Skeletal muscle satellite cell (primary cell): Measurements from ENCODE around the gene CCR5.
"Not testable (repeated sequence)": the region's sequence is repeated elsewhere in the genome, so short reads cannot be mapped to it uniquely, and the experiment has no call there.

Experiments
- H3K27me3 ChIP-seq: 2 replicates; pipeline ENCODE4 v1.7.0; 2013; ENCODE audit warnings: low read length; ENCODE audit not compliant: control insufficient read depth, insufficient read depth
- H3K36me3 ChIP-seq: 2 replicates; pipeline ENCODE4 v1.7.0; 2013; ENCODE audit warnings: mild to moderate bottlenecking, control low read depth, low read length; ENCODE audit not compliant: insufficient read depth
- H3K4me1 ChIP-seq: 2 replicates; pipeline ENCODE4 v1.7.0; 2013; ENCODE audit warnings: low read length; ENCODE audit not compliant: control insufficient read depth, insufficient read depth
- H3K4me2 ChIP-seq: 2 replicates; pipeline ENCODE4 v1.7.0; 2013; ENCODE audit warnings: mild to moderate bottlenecking, low read length
- H3K4me3 ChIP-seq: 2 replicates; pipeline ENCODE4 v1.7.0; 2013; ENCODE audit warnings: low read length
- H3K9ac ChIP-seq: 2 replicates; pipeline ENCODE4 v1.7.0; 2013; ENCODE audit warnings: mild to moderate bottlenecking, low read depth, low read length, moderate library complexity
- H3K9me3 ChIP-seq: replicated peaks from 2 replicates; pipeline ENCODE4 v1.7.0; 2013; ENCODE audit warnings: mild to moderate bottlenecking, control low read depth, low read length

CCR5 gene

GRCh38 chr3:46374755-46375154 lies 4.0 kb downstream of the CCR5 start:
- H3K4me3 ChIP-seq = no peak overlapping the region
- no peaks in the 10 kb centered on the region for H3K36me3 ChIP-seq
- H3K4me2 ChIP-seq = no peak overlapping the region
- H3K9me3 ChIP-seq = no peaks in the 10 kb centered on the region
- no peaks in the 10 kb centered on the region for H3K4me1 ChIP-seq
- peaks cover 59% of the 10 kb centered on the region for H3K27me3 ChIP-seq
- no peak overlapping the region for H3K9ac ChIP-seq

- H3K4me1 ChIP-seq = no peaks in the 10 kb centered on the region
- H3K27me3 ChIP-seq = peaks cover 55% of the 10 kb centered on the region
- H3K9me3 ChIP-seq = no peaks in the 10 kb centered on the region
- no peak overlapping the region for H3K4me3 ChIP-seq
- no peak overlapping the region for H3K9ac ChIP-seq
- no peaks in the 10 kb centered on the region for H3K36me3 ChIP-seq
- H3K4me2 ChIP-seq = no peak overlapping the region
These were observed 4.5 kb downstream of the CCR5 start for GRCh38 chr3:46375218-46375617.

GRCh38 chr3:46375814-46376213 lies 5.1 kb downstream of the CCR5 start:
- H3K27me3 ChIP-seq = peaks cover 50% of the 10 kb centered on the region
- H3K9me3 ChIP-seq = no peaks in the 10 kb centered on the region
- H3K4me1 ChIP-seq = no peaks in the 10 kb centered on the region

GRCh38 chr3:46378426-46378942 lies 7.7 kb downstream of the CCR5 start:
- H3K9ac ChIP-seq = no peak overlapping the region
- no peak overlapping the region for H3K4me2 ChIP-seq
- peaks cover 42% of the 10 kb centered on the region for H3K27me3 ChIP-seq
- no peaks in the 10 kb centered on the region for H3K36me3 ChIP-seq
- no peaks in the 10 kb centered on the region for H3K9me3 ChIP-seq
- H3K4me3 ChIP-seq = no peak overlapping the region
- H3K4me1 ChIP-seq = no peaks in the 10 kb centered on the region

More at GRCh38 chr3:46375814-46376213, 5.1 kb downstream of the CCR5 start:
- Histone ChIP-seq H3K4me3 (no peak overlapping the region), H3K4me2 (no peak overlapping the region), H3K9ac (no peak overlapping the region), H3K36me3 (no peaks in the 10 kb centered on the region)

GRCh38 chr3:46380471-46381221 lies 9.9 kb downstream of the CCR5 start:
- H3K4me1 ChIP-seq = no peaks in the 10 kb centered on the region
- no peak overlapping the region for H3K4me2 ChIP-seq
- no peak overlapping the region for H3K9ac ChIP-seq
- H3K9me3 ChIP-seq = no peaks in the 10 kb centered on the region
- H3K4me3 ChIP-seq = no peak overlapping the region
- no peaks in the 10 kb centered on the region for H3K36me3 ChIP-seq
- H3K27me3 ChIP-seq = peaks cover 35% of the 10 kb centered on the region

- no peak overlapping the region for H3K9ac ChIP-seq
- no peaks in the 10 kb centered on the region for H3K9me3 ChIP-seq
- H3K4me1 ChIP-seq = peaks cover 6% of the 10 kb centered on the region
These were observed 10.9 kb downstream of the CCR5 start for GRCh38 chr3:46381625-46382024.

GRCh38 chr3:46383211-46383950 lies 12.6 kb downstream of the CCR5 start:
- H3K9ac ChIP-seq = no peak overlapping the region
- no peak overlapping the region for H3K4me3 ChIP-seq
- H3K4me2 ChIP-seq = no peak overlapping the region
- peaks cover 27% of the 10 kb centered on the region for H3K27me3 ChIP-seq
- no peaks in the 10 kb centered on the region for H3K36me3 ChIP-seq
- no peaks in the 10 kb centered on the region for H3K9me3 ChIP-seq
- H3K4me1 ChIP-seq = peaks cover 6% of the 10 kb centered on the region

More at GRCh38 chr3:46381625-46382024, 10.9 kb downstream of the CCR5 start:
- Histone ChIP-seq H3K4me2 (no peak overlapping the region), H3K27me3 (peaks cover 32% of the 10 kb centered on the region), H3K4me3 (no peak overlapping the region), H3K36me3 (no peaks in the 10 kb centered on the region)

- Histone ChIP-seq H3K9ac (no peak overlapping the region), H3K4me2 (no peak overlapping the region), H3K4me3 (no peak overlapping the region), H3K9me3 (no peaks in the 10 kb centered on the region), H3K4me1 (peaks cover 6% of the 10 kb centered on the region), H3K27me3 (peaks cover 27% of the 10 kb centered on the region), H3K36me3 (no peaks in the 10 kb centered on the region)
These were observed 13.2 kb downstream of the CCR5 start for GRCh38 chr3:46383951-46384330.

- peaks cover 27% of the 10 kb centered on the region for H3K27me3 ChIP-seq
- H3K9me3 ChIP-seq = no peaks in the 10 kb centered on the region
- no peak overlapping the region for H3K4me3 ChIP-seq
These were observed 15.5 kb downstream of the CCR5 start for GRCh38 chr3:46386205-46386604.

GRCh38 chr3:46388847-46389246 lies 18.1 kb downstream of the CCR5 start:
- not testable (repeated sequence) for H3K4me3 ChIP-seq, H3K4me2 ChIP-seq, H3K9ac ChIP-seq, H3K4me1 ChIP-seq, H3K36me3 ChIP-seq, H3K9me3 ChIP-seq
- peaks cover 17% of the 10 kb centered on the region for H3K27me3 ChIP-seq

More at GRCh38 chr3:46386205-46386604, 15.5 kb downstream of the CCR5 start:
- no peaks in the 10 kb centered on the region for H3K36me3 ChIP-seq
- H3K4me1 ChIP-seq = peaks cover 6% of the 10 kb centered on the region
- H3K9ac ChIP-seq = no peak overlapping the region
- H3K4me2 ChIP-seq = peak overlapping the region; percentile 17

GRCh38 chr3:46389306-46389705 lies 18.6 kb downstream of the CCR5 start:
- H3K9me3 ChIP-seq = no peaks in the 10 kb centered on the region
- H3K4me2 ChIP-seq = no peak overlapping the region
- H3K36me3 ChIP-seq = no peaks in the 10 kb centered on the region
- peaks cover 6% of the 10 kb centered on the region for H3K4me1 ChIP-seq
- no peak overlapping the region for H3K9ac ChIP-seq
- peaks cover 18% of the 10 kb centered on the region for H3K27me3 ChIP-seq
- no peak overlapping the region for H3K4me3 ChIP-seq
